Measurements from ENCODE around the gene UPF2. TPM values are rescaled to one million over a fixed set of nuclear protein-coding genes. Genes with fewer than 3 reads are reported as not detected.

The UPF2 gene
- total and polyA plus RNA-seq, 4 donors = 16.0 to 27.5 (median 22.0) TPM

DNA sequence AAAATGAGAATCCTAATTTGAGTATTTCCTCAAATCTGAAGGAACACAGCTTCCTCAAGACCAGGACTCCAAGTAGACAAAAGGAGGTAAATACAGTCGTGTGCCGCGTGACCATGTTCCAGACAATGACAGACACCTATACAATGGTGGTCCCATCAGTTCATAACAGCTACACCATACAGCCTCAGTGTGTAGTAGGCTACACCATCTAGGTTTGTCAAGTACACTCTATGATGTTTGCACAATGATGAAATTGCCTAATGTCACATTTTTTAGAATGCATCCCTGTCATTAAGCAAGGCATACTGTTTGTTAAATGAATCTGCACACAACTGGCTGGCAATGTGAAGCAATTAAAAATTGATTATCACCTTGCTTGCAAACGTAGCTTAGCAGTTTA lies 111.6 kb downstream of the UPF2 start:
- no peak for ATAC-seq (ENCODE audit: low FRiP score)
- Histone ChIP-seq H3K27me3 (ENCODE audit: control insufficient read depth in 1 of 2, insufficient read depth in 2 of 2, low read length in 1 of 2) (no peaks in the 10 kb centered on the region), H3K27ac (ENCODE audit: low read depth in 1 of 2, low read length in 2 of 2) (no peak overlapping the region), H3K36me3 (ENCODE audit: control insufficient read depth in 1 of 2, insufficient read depth in 2 of 2, low read length in 1 of 2) (peaks cover 6 to 13% of the 10 kb centered on the region in 2 donors), H3K4me1 (ENCODE audit: control insufficient read depth in 1 of 2, insufficient read depth in 2 of 2, low read length in 2 of 2) (no peaks in the 10 kb centered on the region), H3K4me3 (ENCODE audit: low read length in 2 of 2) (no peak overlapping the region), H3K9me3 (ENCODE audit: control insufficient read depth, low read length) (no peaks in the 10 kb centered on the region)
- intact Hi-C loops (cut with DNase I) = no loop called here
- WGBS, 2 donors = 95% methylated on average over 4 of the region's 4 CpGs
- no peak for DNase-seq

DNA sequence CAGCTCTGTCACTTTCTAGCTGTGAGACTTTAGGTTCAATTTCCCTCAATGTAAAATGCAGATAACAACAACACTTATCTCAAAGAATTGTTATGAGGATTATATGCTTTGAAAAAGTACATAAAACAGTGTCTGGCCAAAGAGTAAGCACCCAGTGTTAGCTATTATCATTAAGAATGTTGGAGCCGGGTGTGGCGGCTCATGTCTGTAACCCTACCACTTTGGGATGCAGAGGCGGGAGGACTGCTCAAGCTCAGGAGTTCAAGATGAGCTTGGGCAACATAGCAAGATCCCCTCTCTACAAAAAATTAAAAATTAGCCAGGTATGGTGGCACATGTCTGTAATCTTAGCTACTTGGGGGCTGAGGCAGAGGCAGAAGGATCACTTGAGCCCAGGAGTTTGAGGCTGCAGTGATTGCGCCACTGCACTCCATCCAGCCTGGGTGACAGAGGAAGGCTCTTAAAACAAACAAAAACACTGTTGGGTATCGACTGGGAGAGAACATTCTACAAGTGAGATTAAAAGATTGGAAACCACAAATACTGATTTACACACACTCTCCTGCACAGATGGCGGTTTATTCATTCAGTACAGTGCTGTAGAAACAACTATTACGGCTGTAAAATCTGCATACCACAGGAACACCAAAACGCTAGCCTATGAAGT lies 112.2 kb downstream of the UPF2 start:
- Histone ChIP-seq H3K4me3 (ENCODE audit: low read length in 2 of 2) (no peak overlapping the region), H3K27me3 (ENCODE audit: control insufficient read depth in 1 of 2, insufficient read depth in 2 of 2, low read length in 1 of 2) (no peaks in the 10 kb centered on the region), H3K36me3 (ENCODE audit: control insufficient read depth in 1 of 2, insufficient read depth in 2 of 2, low read length in 1 of 2) (peaks cover 6 to 15% of the 10 kb centered on the region in 2 donors), H3K4me1 (ENCODE audit: control insufficient read depth in 1 of 2, insufficient read depth in 2 of 2, low read length in 2 of 2) (no peaks in the 10 kb centered on the region), H3K27ac (ENCODE audit: low read depth in 1 of 2, low read length in 2 of 2) (no peak overlapping the region), H3K9me3 (ENCODE audit: control insufficient read depth, low read length) (no peaks in the 10 kb centered on the region)
- ATAC-seq (ENCODE audit: low FRiP score) (no peak), DNase-seq (no peak)
- WGBS, 2 donors = 91 to 93% methylated on average over 8 of the region's 8 CpGs
- intact Hi-C loops (cut with DNase I) = no loop called here

DNA sequence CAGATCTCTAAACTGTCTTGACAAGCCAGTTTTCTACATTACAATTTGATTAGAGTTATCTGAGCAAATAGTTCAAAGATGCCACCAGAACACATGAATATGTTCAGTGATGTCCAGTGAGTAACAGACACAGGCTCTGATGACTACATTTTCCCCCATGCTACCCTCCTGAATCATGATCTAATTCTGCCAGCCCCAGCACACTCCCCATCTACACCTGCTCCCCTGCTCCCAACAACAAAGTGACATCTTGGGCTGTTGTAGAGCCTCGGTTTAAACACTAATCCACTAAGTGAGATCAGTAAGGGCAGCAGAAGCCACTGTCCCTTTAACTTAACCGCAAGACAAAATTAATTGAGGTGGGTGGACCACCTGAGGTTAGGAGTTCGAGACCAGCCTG lies 114.9 kb downstream of the UPF2 start:
- intact Hi-C loops (cut with DNase I) = no loop called here
- WGBS, 2 donors = 94 to 98% methylated on average over 3 of the region's 3 CpGs

DNA sequence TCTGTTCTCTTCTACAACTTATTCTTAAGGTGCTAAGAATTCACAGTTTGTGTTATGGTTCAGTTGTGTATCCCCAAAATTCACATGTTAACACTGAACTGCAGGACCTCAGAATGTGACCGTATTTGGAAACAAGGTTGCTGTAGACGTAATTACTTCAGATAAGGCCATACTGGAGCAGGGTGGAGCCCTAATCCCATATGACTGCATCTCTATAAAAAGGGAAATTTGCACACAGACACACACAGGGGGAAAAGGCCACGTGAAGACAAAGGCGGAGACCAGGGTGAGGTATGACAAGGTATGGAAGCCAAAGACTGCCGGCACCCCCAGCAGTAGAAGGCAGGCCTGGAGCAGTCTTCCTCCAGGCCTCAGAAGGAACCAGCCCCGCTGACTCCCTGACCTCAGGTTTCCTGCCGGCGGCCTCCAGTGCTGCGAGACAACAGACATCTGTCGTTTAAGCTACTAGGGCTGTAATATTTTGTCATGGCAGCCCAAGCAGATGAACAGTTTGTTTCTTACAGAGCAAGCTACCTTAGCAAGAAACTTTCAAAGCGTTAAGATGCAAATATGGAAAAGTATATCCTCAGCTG lies 120.7 kb downstream of the UPF2 start:
- ATAC-seq (ENCODE audit: low FRiP score) = no peak
- 72 to 75% methylated on average over 11 of the region's 11 CpGs for WGBS, 2 donors
- Histone ChIP-seq H3K4me3 (ENCODE audit: low read length in 2 of 2) (no peak overlapping the region), H3K27me3 (ENCODE audit: control insufficient read depth in 1 of 2, insufficient read depth in 2 of 2, low read length in 1 of 2) (no peaks in the 10 kb centered on the region), H3K9me3 (ENCODE audit: control insufficient read depth, low read length) (no peaks in the 10 kb centered on the region), H3K27ac (ENCODE audit: low read depth in 1 of 2, low read length in 2 of 2) (no peak overlapping the region), H3K36me3 (ENCODE audit: control insufficient read depth in 1 of 2, insufficient read depth in 2 of 2, low read length in 1 of 2) (peaks cover 16 to 20% of the 10 kb centered on the region in 2 donors), H3K4me1 (ENCODE audit: control insufficient read depth in 1 of 2, insufficient read depth in 2 of 2, low read length in 2 of 2) (no peaks in the 10 kb centered on the region)
- intact Hi-C loops (cut with DNase I) = no loop called here
- no peak for DNase-seq

More for the DNA sequence above, 114.9 kb downstream of the UPF2 start:
- Histone ChIP-seq H3K9me3 (ENCODE audit: control insufficient read depth, low read length) (no peaks in the 10 kb centered on the region), H3K4me1 (ENCODE audit: control insufficient read depth in 1 of 2, insufficient read depth in 2 of 2, low read length in 2 of 2) (no peaks in the 10 kb centered on the region), H3K27me3 (ENCODE audit: control insufficient read depth in 1 of 2, insufficient read depth in 2 of 2, low read length in 1 of 2) (no peaks in the 10 kb centered on the region), H3K36me3 (ENCODE audit: control insufficient read depth in 1 of 2, insufficient read depth in 2 of 2, low read length in 1 of 2) (peaks cover 9 to 15% of the 10 kb centered on the region in 2 donors), H3K27ac (ENCODE audit: low read depth in 1 of 2, low read length in 2 of 2) (no peak overlapping the region), H3K4me3 (ENCODE audit: low read length in 2 of 2) (no peak overlapping the region)
- DNase-seq (no peak), ATAC-seq (ENCODE audit: low FRiP score) (no peak)

DNA sequence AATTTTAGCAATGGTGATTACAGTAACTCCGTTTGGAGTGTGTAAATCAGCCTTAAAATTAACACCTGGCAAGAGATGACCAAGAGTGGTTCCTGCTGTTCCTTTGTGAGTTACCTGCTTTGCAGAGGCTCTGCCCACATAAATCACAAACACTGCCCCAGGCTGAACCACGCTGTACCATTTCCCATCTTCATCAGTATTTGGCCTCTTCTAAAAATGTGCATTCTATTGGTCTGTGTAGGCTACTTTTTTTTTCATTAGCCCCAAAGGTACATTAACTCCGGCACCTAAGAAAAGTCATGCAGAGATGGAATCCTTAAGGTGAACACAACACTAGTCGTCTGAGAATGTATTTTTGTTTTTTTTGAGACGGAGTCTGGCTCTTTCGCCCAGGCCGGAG lies 123.3 kb downstream of the UPF2 start:
- H3K27me3 ChIP-seq (ENCODE audit: control insufficient read depth in 1 of 2, insufficient read depth in 2 of 2, low read length in 1 of 2) = no peaks in the 10 kb centered on the region
- intact Hi-C loops (cut with DNase I) = no loop called here
- no peak overlapping the region for H3K27ac ChIP-seq (ENCODE audit: low read depth in 1 of 2, low read length in 2 of 2)
- ATAC-seq (ENCODE audit: low FRiP score) (no peak), DNase-seq (no peak)
- H3K9me3 ChIP-seq (ENCODE audit: control insufficient read depth, low read length) = no peaks in the 10 kb centered on the region
- H3K36me3 ChIP-seq (ENCODE audit: control insufficient read depth in 1 of 2, insufficient read depth in 2 of 2, low read length in 1 of 2) = peaks cover 10 to 16% of the 10 kb centered on the region in 2 donors
- no peak overlapping the region for H3K4me3 ChIP-seq (ENCODE audit: low read length in 2 of 2)
- 82 to 86% methylated on average over 7 of the region's 7 CpGs for WGBS, 2 donors
- no peaks in the 10 kb centered on the region for H3K4me1 ChIP-seq (ENCODE audit: control insufficient read depth in 1 of 2, insufficient read depth in 2 of 2, low read length in 2 of 2)

DNA sequence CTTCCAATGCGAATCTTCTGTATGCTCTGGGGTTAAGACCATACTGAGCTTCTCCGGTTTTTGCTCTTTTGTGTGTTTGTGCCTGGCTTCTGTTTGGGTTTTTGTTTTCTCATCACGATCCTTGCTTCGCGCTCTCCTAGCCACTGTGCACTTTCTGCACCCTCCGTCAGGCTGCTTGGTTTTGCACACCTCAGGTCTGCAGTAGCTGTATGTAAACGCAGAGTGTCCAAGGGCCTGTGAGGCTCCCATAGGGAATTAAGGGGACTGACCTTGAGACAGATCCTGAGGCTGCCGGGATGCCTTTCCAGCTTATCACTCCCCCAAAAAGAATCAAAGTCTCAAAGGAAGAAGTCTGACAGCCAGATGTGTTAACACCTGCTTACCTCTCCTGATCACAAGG lies 124.2 kb downstream of the UPF2 start:
- Histone ChIP-seq H3K27me3 (ENCODE audit: control insufficient read depth in 1 of 2, insufficient read depth in 2 of 2, low read length in 1 of 2) (no peaks in the 10 kb centered on the region), H3K4me1 (ENCODE audit: control insufficient read depth in 1 of 2, insufficient read depth in 2 of 2, low read length in 2 of 2) (no peaks in the 10 kb centered on the region), H3K36me3 (ENCODE audit: control insufficient read depth in 1 of 2, insufficient read depth in 2 of 2, low read length in 1 of 2) (peaks cover 10 to 16% of the 10 kb centered on the region in 2 donors), H3K9me3 (ENCODE audit: control insufficient read depth, low read length) (no peaks in the 10 kb centered on the region), H3K4me3 (ENCODE audit: low read length in 2 of 2) (no peak overlapping the region), H3K27ac (ENCODE audit: low read depth in 1 of 2, low read length in 2 of 2) (no peak overlapping the region)
- no peak for DNase-seq
- intact Hi-C loops (cut with DNase I) = no loop called here
- 84 to 85% methylated on average over 8 of the region's 8 CpGs for WGBS, 2 donors
- ATAC-seq (ENCODE audit: low FRiP score) = no peak

DNA sequence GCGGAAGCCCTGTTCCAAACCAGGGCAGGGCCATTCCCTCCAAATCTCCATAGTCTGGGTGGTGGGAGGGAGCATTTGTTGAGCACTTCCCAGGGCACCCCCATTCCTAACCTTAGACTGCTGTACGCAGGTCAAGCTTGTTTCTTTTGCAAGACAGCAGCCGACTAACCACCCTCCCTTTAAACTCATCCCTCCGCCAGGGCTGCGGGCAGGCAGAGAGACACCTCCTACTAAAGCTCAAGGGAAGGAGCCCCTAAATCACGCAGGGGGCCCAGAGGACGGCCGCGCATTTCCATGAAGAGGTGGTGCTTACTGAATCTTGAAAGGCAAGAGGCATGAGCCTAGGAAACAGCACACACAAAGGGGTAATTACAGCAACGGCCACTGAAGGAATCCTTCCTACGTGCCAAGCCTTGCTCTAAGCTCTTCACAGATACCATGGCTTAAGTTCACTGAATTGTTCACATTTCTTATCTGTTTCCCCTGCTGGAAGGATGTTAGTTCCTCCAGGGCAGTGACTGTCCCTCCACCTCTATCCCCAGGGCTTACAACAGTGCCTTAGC lies 129.4 kb downstream of the UPF2 start:
- H3K4me3 ChIP-seq (ENCODE audit: low read length in 2 of 2) = no peak overlapping the region
- no peaks in the 10 kb centered on the region for H3K4me1 ChIP-seq (ENCODE audit: control insufficient read depth in 1 of 2, insufficient read depth in 2 of 2, low read length in 2 of 2)
- no peaks in the 10 kb centered on the region for H3K27me3 ChIP-seq (ENCODE audit: control insufficient read depth in 1 of 2, insufficient read depth in 2 of 2, low read length in 1 of 2)
- WGBS, 2 donors = 36 to 51% methylated on average over 11 of the region's 11 CpGs
- no peak for DNase-seq
- intact Hi-C loops (cut with DNase I) = no loop called here
- H3K9me3 ChIP-seq (ENCODE audit: control insufficient read depth, low read length) = no peaks in the 10 kb centered on the region
- no peak for ATAC-seq (ENCODE audit: low FRiP score)
- no peak overlapping the region for H3K27ac ChIP-seq (ENCODE audit: low read depth in 1 of 2, low read length in 2 of 2)
- H3K36me3 ChIP-seq (ENCODE audit: control insufficient read depth in 1 of 2, insufficient read depth in 2 of 2, low read length in 1 of 2) = no peaks in the 10 kb centered on the region

DNA sequence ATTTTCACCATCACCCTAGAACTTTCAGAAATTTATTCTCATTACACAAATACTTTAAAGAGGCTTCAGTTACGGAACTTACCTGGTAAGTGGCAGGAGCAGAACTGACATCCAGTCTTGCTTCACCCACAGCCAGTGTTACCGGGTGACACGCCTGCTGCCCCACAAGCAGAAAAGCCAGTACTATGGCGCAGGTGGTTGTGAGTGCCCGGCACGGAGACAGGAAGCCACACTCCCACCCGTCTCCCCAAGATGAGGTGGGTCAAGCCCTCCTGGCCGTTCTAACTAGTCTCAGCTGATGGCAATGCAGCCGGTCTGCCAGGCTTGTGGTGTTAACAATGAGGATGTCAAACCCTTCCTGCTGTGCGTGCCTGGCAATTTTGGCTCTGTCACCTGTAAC lies 132.5 kb downstream of the UPF2 start:
- WGBS, 2 donors = 83 to 91% methylated on average over 10 of the region's 10 CpGs
- no peaks in the 10 kb centered on the region for H3K4me1 ChIP-seq (ENCODE audit: control insufficient read depth in 1 of 2, insufficient read depth in 2 of 2, low read length in 2 of 2)
- H3K4me3 ChIP-seq (ENCODE audit: low read length in 2 of 2) = no peak overlapping the region
- no peak for ATAC-seq (ENCODE audit: low FRiP score)
- no peaks in the 10 kb centered on the region for H3K9me3 ChIP-seq (ENCODE audit: control insufficient read depth, low read length)
- H3K36me3 ChIP-seq (ENCODE audit: control insufficient read depth in 1 of 2, insufficient read depth in 2 of 2, low read length in 1 of 2) = no peaks in the 10 kb centered on the region
- no peaks in the 10 kb centered on the region for H3K27me3 ChIP-seq (ENCODE audit: control insufficient read depth in 1 of 2, insufficient read depth in 2 of 2, low read length in 1 of 2)
- no peak overlapping the region for H3K27ac ChIP-seq (ENCODE audit: low read depth in 1 of 2, low read length in 2 of 2)
- intact Hi-C loops (cut with DNase I) = no loop called here
- no peak for DNase-seq

DNA sequence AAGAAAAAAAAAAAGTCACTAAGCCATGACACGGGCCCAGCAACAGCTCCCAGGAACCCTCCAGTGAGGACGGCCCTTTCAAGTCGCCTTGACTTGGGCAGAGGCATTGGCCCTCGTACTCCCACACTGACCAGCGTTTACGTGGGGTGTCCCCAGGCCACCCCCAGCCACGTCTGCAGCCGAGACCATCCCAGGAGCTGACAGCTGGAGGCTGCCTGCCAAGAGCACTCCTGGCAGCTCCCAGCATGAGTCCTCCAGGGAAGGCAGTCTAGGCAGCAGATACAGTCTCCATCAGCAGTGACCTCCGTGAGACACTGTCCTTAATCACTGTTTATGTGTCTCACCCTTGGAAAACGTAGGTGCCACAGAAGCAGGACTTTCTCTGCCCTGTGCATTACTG lies 133.0 kb downstream of the UPF2 start:
- WGBS, 2 donors = 38 to 39% methylated on average over 10 of the region's 10 CpGs
- no peak for DNase-seq
- Histone ChIP-seq H3K4me3 (ENCODE audit: low read length in 2 of 2) (no peak overlapping the region), H3K9me3 (ENCODE audit: control insufficient read depth, low read length) (no peaks in the 10 kb centered on the region), H3K27ac (ENCODE audit: low read depth in 1 of 2, low read length in 2 of 2) (no peak overlapping the region), H3K27me3 (ENCODE audit: control insufficient read depth in 1 of 2, insufficient read depth in 2 of 2, low read length in 1 of 2) (no peaks in the 10 kb centered on the region), H3K36me3 (ENCODE audit: control insufficient read depth in 1 of 2, insufficient read depth in 2 of 2, low read length in 1 of 2) (no peaks in the 10 kb centered on the region), H3K4me1 (ENCODE audit: control insufficient read depth in 1 of 2, insufficient read depth in 2 of 2, low read length in 2 of 2) (no peaks in the 10 kb centered on the region)
- intact Hi-C loops (cut with DNase I) = no loop called here
- no peak for ATAC-seq (ENCODE audit: low FRiP score)

All from aorta (tissue), 5 donors.